GM12878 (cell line): ENCODE results near the gene NCS1. TPM values are rescaled to one million over a fixed set of nuclear protein-coding genes. Genes with fewer than 3 reads are reported as not detected.

Experiments used
- ATAC-seq: fragments of 200-7000 bp; cut with Tn5 transposase; 3 replicates; pipeline ENCODE4 v1.9.1; 2020; ENCODE audit warnings: mild to moderate bottlenecking, moderate library complexity
- BruUV-seq: library from RNA; stranded (reverse); fragments of 400-500 nt; replicated peaks from 2 replicates; lab custom pipeline; 2021; lab: Mats Ljungman, UMichigan
- CTCF ChIA-PET: fragments of 300-600 bp; sonication (Branson Sonifier 250); formaldehyde crosslinking; extraction: SDS; loops from one replicate; lab custom pipeline; 2021; ENCODE audit warnings: inconsistent platforms; lab: Yijun Ruan, JAX
- POLR2A ChIA-PET: fragments of 350-600 bp; formaldehyde crosslinking; extraction: SDS; loops from one replicate; lab custom pipeline; 2021; ENCODE audit warnings: inconsistent platforms; lab: Charles Lee
- RAD21 ChIA-PET: fragments of 300-600 bp; sonication (Branson Sonifier 250); formaldehyde crosslinking; loops from one replicate; lab custom pipeline; 2023; ENCODE audit warnings: antibody characterized with exemption; ENCODE audit not compliant: unreplicated experiment; lab: Charles Lee
- SMC1A ChIA-PET: fragments of 300-600 bp; sonication (Branson Sonifier 250); formaldehyde crosslinking; loops from one replicate; lab custom pipeline; 2023; ENCODE audit not compliant: unreplicated experiment, uncharacterized antibody; lab: Charles Lee
- DNase-seq: peaks from one replicate; pipeline ENCODE4 v3.0.0-alpha.2; 2011; ENCODE audit warnings: low read depth, low spot score
- FAIRE-seq: peaks from 3 replicates; lab custom pipeline; 2011; peaks lifted over from hg19 to GRCh38; lab: Jason Lieb, UNC
- H2AFZ ChIP-seq: 2 replicates; pipeline ENCODE4 v1.6.0; 2011; ENCODE audit warnings: low read depth, low read length, control low read depth; ENCODE audit not compliant: control insufficient read depth
- H3K27ac ChIP-seq: 2 replicates; pipeline ENCODE4 v1.5.1; 2011; ENCODE audit warnings: control low read depth; ENCODE audit not compliant: control insufficient read depth, insufficient read depth
- H3K27me3 ChIP-seq, 2 experiments: replicated peaks in 1 of 2; 2 replicates each; pipeline versions ENCODE4 v1.6.0 to v1.6.1; 2011; ENCODE audit warnings: low read length in 1 of 2; ENCODE audit not compliant: control insufficient read depth in 2 of 2, insufficient read depth in 2 of 2
- H3K36me3 ChIP-seq, 2 experiments: 2 replicates each; pipeline ENCODE4 v1.5.1; 2011; ENCODE audit warnings: low read length in 1 of 2; ENCODE audit not compliant: control insufficient read depth in 2 of 2, insufficient read depth in 2 of 2
- H3K4me1 ChIP-seq: 2 replicates; pipeline ENCODE4 v1.6.1; 2011; ENCODE audit warnings: mild to moderate bottlenecking, low read length, moderate library complexity, mixed read lengths; ENCODE audit not compliant: control insufficient read depth, insufficient read depth
- H3K4me2 ChIP-seq: 2 replicates; pipeline ENCODE4 v1.6.0; 2011; ENCODE audit warnings: control low read depth; ENCODE audit not compliant: control insufficient read depth, insufficient read depth
- H3K4me3 ChIP-seq: fragments of 200-600 bp; sonication (generic); 2 replicates; pipeline ENCODE4 v1.5.1; 2016
- H3K79me2 ChIP-seq: 2 replicates; pipeline ENCODE4 v1.6.0; 2011; ENCODE audit warnings: low read length; ENCODE audit not compliant: control insufficient read depth, insufficient read depth
- H3K9ac ChIP-seq: 2 replicates; pipeline ENCODE4 v1.8.0; 2011; ENCODE audit warnings: low read length, control low read depth, mixed read lengths; ENCODE audit not compliant: control insufficient read depth, insufficient read depth
- H3K9me3 ChIP-seq: replicated peaks from 3 replicates; pipeline ENCODE4 v1.5.1; 2011; ENCODE audit warnings: mild to moderate bottlenecking, low read length; ENCODE audit not compliant: control insufficient read depth, insufficient read depth
- H4K20me1 ChIP-seq: 2 replicates; pipeline ENCODE4 v1.6.0; 2011; ENCODE audit not compliant: control insufficient read depth, insufficient read depth
- ATF7 ChIP-seq: fragments of 450-650 bp; IDR thresholded peaks from 2 replicates; pipeline ENCODE4 v1.6.1; 2016; ENCODE audit warnings: low read depth, mild to moderate bottlenecking
- BACH1 ChIP-seq: fragments of 450-650 bp; IDR thresholded peaks from 2 replicates; pipeline ENCODE4 v1.6.1; 2017; ENCODE audit warnings: mild to moderate bottlenecking, borderline replicate concordance
- IKZF1 ChIP-seq: fragments of 450-650 bp; conservative IDR thresholded peaks from 2 replicates; pipeline ENCODE4 v1.6.1; 2017; ENCODE audit warnings: antibody characterized with exemption, mild to moderate bottlenecking
- IKZF2 ChIP-seq, 2 experiments: fragments of 450-650 bp; IDR thresholded peaks; 2 replicates each; pipeline ENCODE4 v1.6.1; 2017; ENCODE audit warnings: mild to moderate bottlenecking in 2 of 2, moderate library complexity in 2 of 2
- MXI1 ChIP-seq: fragments of 150-350 bp; IDR thresholded peaks from 2 replicates; pipeline ENCODE4 v1.6.1; 2011; ENCODE audit warnings: low read depth, mild to moderate bottlenecking, inconsistent platforms, low read length, improper control_type of control experiment
- NBN ChIP-seq: fragments of 450-650 bp; IDR thresholded peaks from 2 replicates; pipeline ENCODE4 v1.6.1; 2016
- RFX5 ChIP-seq: IDR thresholded peaks from 2 replicates; pipeline ENCODE4 v1.6.1; 2011; ENCODE audit warnings: low read depth, low read length, improper control_type of control experiment
- TCF7 ChIP-seq: IDR thresholded peaks from 2 replicates; pipeline ENCODE4 v1.6.1; 2014; ENCODE audit warnings: antibody characterized with exemption, borderline replicate concordance
- ZNF24 ChIP-seq: fragments of 450-650 bp; IDR thresholded peaks from 2 replicates; pipeline ENCODE4 v1.6.1; 2017; ENCODE audit warnings: antibody characterized with exemption, mild to moderate bottlenecking
- ZNF384 ChIP-seq: IDR thresholded peaks from 2 replicates; pipeline ENCODE4 v1.6.1; 2012; ENCODE audit warnings: low read depth, mild to moderate bottlenecking, low read length, improper control_type of control experiment, borderline replicate concordance
- ZNF622 ChIP-seq: fragments of 450-650 bp; IDR thresholded peaks from 2 replicates; pipeline ENCODE4 v1.6.1; 2017; ENCODE audit warnings: mild to moderate bottlenecking, inconsistent platforms
- WGBS: methylation state at CpG from one replicate; pipeline ENCODE4 v1.1.6; 2016; ENCODE audit warnings: low lambda C conversion rate; ENCODE audit not compliant: insufficient replicate concordance, insufficient coverage; ENCODE audit errors: missing lambda C conversion rate; 5-methylcytosine and 5-hydroxymethylcytosine counted together
- in situ Hi-C: fragments of 300-500 bp; cut with MboI; formaldehyde crosslinking; loops from 9 replicates; pipeline ENCODE4 v1.14.3; 2018; ENCODE audit warnings: mixed read lengths
- intact Hi-C: fragments of 100-400 bp; cut with micrococcal nuclease; formaldehyde crosslinking; loops from one replicate; pipeline ENCODE4 v1.14.2; 2022; ENCODE audit not compliant: unreplicated experiment
- polyA plus RNA-seq, 11 experiments: library from polyadenylated mRNA; depleted of rRNA in 4 of 11; unstranded in 6 of 11; stranded (reverse) in 5 of 11; fragments of >200 nt; fragmentation: Nextera tagmentation in 4 of 11; fragmentation: Illumina TruSeq in 1 of 11; extraction: Ambion mirVana in 4 of 11; extraction: Trizol in 1 of 11; gene quantifications; 1 replicate in 1 of 11; 2 replicates in 10 of 11; pipeline versions ENCODE4 v1.2.1 to v1.2.3, GENCODE V29; 2011 to 2016; ENCODE audit warnings: inconsistent platforms in 2 of 11, missing spikeins in 2 of 11, low read depth in 1 of 11
- total RNA-seq, 4 experiments: library from RNA; depleted of rRNA in 3 of 4; stranded (reverse); fragments of >200 nt in 3 of 4; fragmentation: Illumina TruSeq in 1 of 4; extraction: Trizol in 1 of 4; gene quantifications; 2 replicates each; pipeline versions ENCODE4 v1.2.1 to v1.2.3, GENCODE V29; 2013 to 2021
- TF ChIP-seq, protein P1 (sequence below): fragments of 150-350 bp; IDR thresholded peaks from 2 replicates; pipeline ENCODE4 v1.6.1; 2014; ENCODE audit warnings: mild to moderate bottlenecking, low read depth, low read length
- TF ChIP-seq, protein P2 (sequence below): IDR thresholded peaks from 2 replicates; pipeline ENCODE4 v1.6.1; 2011; ENCODE audit warnings: low read depth, mild to moderate bottlenecking, low read length, moderate library complexity, borderline replicate concordance; ENCODE audit errors: extremely low read depth

Gene NCS1
- total and polyA plus RNA-seq, 10 of the 15 experiments (the other 5 are each of a cell fraction or from before 2014, with no cell fraction given): 0.04 to 0.22 (median 0.06) TPM; not detected in 4

DNA sequence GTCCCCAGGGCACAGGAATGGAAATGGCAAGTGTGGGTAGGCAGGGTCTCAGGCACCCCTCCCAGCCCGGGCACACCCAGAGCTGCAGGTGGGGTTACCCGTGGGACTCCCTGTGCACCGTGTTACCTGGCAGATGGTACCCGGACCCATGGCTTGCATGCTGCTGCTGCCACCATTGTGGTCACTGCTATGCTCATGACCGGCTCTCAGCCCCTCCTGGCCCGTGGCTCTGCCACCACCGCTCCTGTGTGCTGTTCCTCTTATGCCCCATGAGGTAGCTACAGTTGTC is 71.6 kb downstream of the NCS1 start:
- CTCF ChIA-PET: interaction anchor here (0.6 to 5.0 kb wide), 7 partner anchors 21 to 506 kb away, joined by 3 to 35 read pairs (median 3); no protein-coding TSS in a partner anchor
- Histone ChIP-seq H3K9ac (no peak overlapping the region), H2AFZ (no peak overlapping the region), H3K9me3 (no peaks in the 10 kb centered on the region), H3K27me3 (no peaks in the 10 kb centered on the region), H3K4me3 (no peak overlapping the region), H4K20me1 (no peaks in the 10 kb centered on the region), H3K36me3 (no peaks in the 10 kb centered on the region), H3K27ac (no peak overlapping the region), H3K4me2 (no peak overlapping the region), H3K4me1 (peaks cover 19% of the 10 kb centered on the region), H3K79me2 (no peaks in the 10 kb centered on the region)
- POLR2A ChIA-PET: no interaction called here
- BruUV-seq: no TSS peak
- SMC1A ChIA-PET: interaction anchor here (0.8 kb wide), 1 partner anchor 70 kb away, joined by 3 read pairs; no protein-coding TSS in a partner anchor
- DNase-seq (no peak), FAIRE-seq (no peak), ATAC-seq (no peak)
- WGBS: 33% methylated on average over 7 of the region's 7 CpGs
- intact Hi-C loops: loop anchor here (5.0 kb wide), 1 partner anchor 117 kb away; no protein-coding TSS in a partner anchor
- RAD21 ChIA-PET: no interaction called here
- TF ChIP-seq TCF7 (no peak), RFX5 (no peak), ATF7 (no peak), ZNF24 (no peak), BACH1 (no peak), IKZF2 (IDR thresholded peaks at IDR 0.05) (no peak), NBN (no peak), MXI1 (no peak), IKZF1 (no peak), ZNF622 (no peak), ZNF384 (no peak)
- TF ChIP-seq, protein P1, sequence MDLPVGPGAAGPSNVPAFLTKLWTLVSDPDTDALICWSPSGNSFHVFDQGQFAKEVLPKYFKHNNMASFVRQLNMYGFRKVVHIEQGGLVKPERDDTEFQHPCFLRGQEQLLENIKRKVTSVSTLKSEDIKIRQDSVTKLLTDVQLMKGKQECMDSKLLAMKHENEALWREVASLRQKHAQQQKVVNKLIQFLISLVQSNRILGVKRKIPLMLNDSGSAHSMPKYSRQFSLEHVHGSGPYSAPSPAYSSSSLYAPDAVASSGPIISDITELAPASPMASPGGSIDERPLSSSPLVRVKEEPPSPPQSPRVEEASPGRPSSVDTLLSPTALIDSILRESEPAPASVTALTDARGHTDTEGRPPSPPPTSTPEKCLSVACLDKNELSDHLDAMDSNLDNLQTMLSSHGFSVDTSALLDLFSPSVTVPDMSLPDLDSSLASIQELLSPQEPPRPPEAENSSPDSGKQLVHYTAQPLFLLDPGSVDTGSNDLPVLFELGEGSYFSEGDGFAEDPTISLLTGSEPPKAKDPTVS: no peak
- TF ChIP-seq, protein P2, sequence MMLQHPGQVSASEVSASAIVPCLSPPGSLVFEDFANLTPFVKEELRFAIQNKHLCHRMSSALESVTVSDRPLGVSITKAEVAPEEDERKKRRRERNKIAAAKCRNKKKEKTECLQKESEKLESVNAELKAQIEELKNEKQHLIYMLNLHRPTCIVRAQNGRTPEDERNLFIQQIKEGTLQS: no peak
- in situ Hi-C loops: loop anchor here (10.0 kb wide), 1 partner anchor 369 kb away; no protein-coding TSS in a partner anchor
